ENCODE results near the gene DSN1. TPM values are rescaled to one million over a fixed set of nuclear protein-coding genes. Genes with fewer than 3 reads are reported as not detected.

Gene DSN1
- total RNA-seq, result 24.0 and 28.6 TPM in 2 replicates

- intact Hi-C loops (cut with micrococcal nuclease), result loop anchor here (2.0 kb wide), 1 partner anchor 27 kb away; the partner anchor contains the start of gene NDRG3
- H3K4me1 Mint-ChIP-seq (ENCODE audit: low read depth), result peaks cover 26% of the 10 kb centered on the region
- H3K4me3 Mint-ChIP-seq (ENCODE audit: low read depth), result peak within 1 kb of the TSS; percentile 92
- H3K36me3 Mint-ChIP-seq (ENCODE audit: low read depth), result peaks cover 19% of the 10 kb centered on the region
- DNase-seq (ENCODE audit: low spot score), result peak; percentile 98
- H3K27ac Mint-ChIP-seq, result peak within 1 kb of the TSS; percentile 98
- H3K27me3 Mint-ChIP-seq (ENCODE audit: low read depth), result no peaks in the 10 kb centered on the region
- no peaks in the 10 kb centered on the region for H3K9me3 Mint-ChIP-seq
Observed at GRCh38 chr20:36773597-36774390, at the start of gene DSN1. Gene DSN1 (minus strand): TSS chr20:36773763. CDS start chr20:36771458, 2,305 bp downstream.

- intact Hi-C loops (cut with micrococcal nuclease), result no loop called here
- Mint-ChIP-seq H3K36me3 (ENCODE audit: low read depth) (no peaks in the 10 kb centered on the region), H3K27me3 (ENCODE audit: low read depth) (no peaks in the 10 kb centered on the region), H3K4me1 (ENCODE audit: low read depth) (peaks cover 11% of the 10 kb centered on the region), H3K9me3 (no peaks in the 10 kb centered on the region), H3K27ac (no peak overlapping the region), H3K4me3 (ENCODE audit: low read depth) (no peak overlapping the region)
- no peak for DNase-seq (ENCODE audit: low spot score)
Observed at GRCh38 chr20:36823121-36823520, 49.6 kb upstream of the DSN1 start.

- Mint-ChIP-seq H3K36me3 (ENCODE audit: low read depth) (no peaks in the 10 kb centered on the region), H3K4me1 (ENCODE audit: low read depth) (peaks cover 2% of the 10 kb centered on the region), H3K9me3 (no peaks in the 10 kb centered on the region), H3K27me3 (ENCODE audit: low read depth) (no peaks in the 10 kb centered on the region), H3K27ac (no peak overlapping the region), H3K4me3 (ENCODE audit: low read depth) (no peak overlapping the region)
- DNase-seq (ENCODE audit: low spot score), result no peak
- intact Hi-C loops (cut with micrococcal nuclease), result no loop called here
Observed at GRCh38 chr20:36821964-36822437, 48.4 kb upstream of the DSN1 start.

- Mint-ChIP-seq H3K27me3 (ENCODE audit: low read depth) (no peaks in the 10 kb centered on the region), H3K4me1 (ENCODE audit: low read depth) (no peaks in the 10 kb centered on the region), H3K36me3 (ENCODE audit: low read depth) (no peaks in the 10 kb centered on the region), H3K27ac (no peak overlapping the region), H3K9me3 (no peaks in the 10 kb centered on the region), H3K4me3 (ENCODE audit: low read depth) (no peak overlapping the region)
- no peak for DNase-seq (ENCODE audit: low spot score)
- intact Hi-C loops (cut with micrococcal nuclease), result no loop called here
Observed at GRCh38 chr20:36820928-36821327, 47.4 kb upstream of the DSN1 start.

GRCh38 chr20:36820073-36820472 is 46.5 kb upstream of the DSN1 start:
- Mint-ChIP-seq H3K27ac (no peak overlapping the region), H3K27me3 (ENCODE audit: low read depth) (no peaks in the 10 kb centered on the region), H3K36me3 (ENCODE audit: low read depth) (no peaks in the 10 kb centered on the region), H3K9me3 (no peaks in the 10 kb centered on the region), H3K4me1 (ENCODE audit: low read depth) (no peaks in the 10 kb centered on the region), H3K4me3 (ENCODE audit: low read depth) (no peak overlapping the region)
- intact Hi-C loops (cut with micrococcal nuclease), result no loop called here
- no peak for DNase-seq (ENCODE audit: low spot score)

- no peaks in the 10 kb centered on the region for H3K27me3 Mint-ChIP-seq (ENCODE audit: low read depth)
- no peaks in the 10 kb centered on the region for H3K9me3 Mint-ChIP-seq
- no peak overlapping the region for H3K4me3 Mint-ChIP-seq (ENCODE audit: low read depth)
- no peaks in the 10 kb centered on the region for H3K4me1 Mint-ChIP-seq (ENCODE audit: low read depth)
- intact Hi-C loops (cut with micrococcal nuclease), result no loop called here
- DNase-seq (ENCODE audit: low spot score), result no peak
- H3K27ac Mint-ChIP-seq, result no peak overlapping the region
- H3K36me3 Mint-ChIP-seq (ENCODE audit: low read depth), result no peaks in the 10 kb centered on the region
Observed at GRCh38 chr20:36819659-36820058, 46.1 kb upstream of the DSN1 start.

GRCh38 chr20:36818861-36819260 is 45.3 kb upstream of the DSN1 start:
- intact Hi-C loops (cut with micrococcal nuclease), result no loop called here
- Mint-ChIP-seq H3K4me1 (ENCODE audit: low read depth) (no peaks in the 10 kb centered on the region), H3K36me3 (ENCODE audit: low read depth) (no peaks in the 10 kb centered on the region), H3K4me3 (ENCODE audit: low read depth) (no peak overlapping the region), H3K27me3 (ENCODE audit: low read depth) (no peaks in the 10 kb centered on the region), H3K27ac (no peak overlapping the region), H3K9me3 (no peaks in the 10 kb centered on the region)
- DNase-seq (ENCODE audit: low spot score), result no peak

GRCh38 chr20:36818185-36818584 is 44.6 kb upstream of the DSN1 start:
- intact Hi-C loops (cut with micrococcal nuclease), result no loop called here
- Mint-ChIP-seq H3K27ac (no peak overlapping the region), H3K36me3 (ENCODE audit: low read depth) (no peaks in the 10 kb centered on the region)

GRCh38 chr20:36817496-36817895 is 43.9 kb upstream of the DSN1 start:
- intact Hi-C loops (cut with micrococcal nuclease), result no loop called here
- Mint-ChIP-seq H3K27me3 (ENCODE audit: low read depth) (no peaks in the 10 kb centered on the region), H3K4me1 (ENCODE audit: low read depth) (no peaks in the 10 kb centered on the region), H3K9me3 (no peaks in the 10 kb centered on the region), H3K27ac (no peak overlapping the region), H3K4me3 (ENCODE audit: low read depth) (no peak overlapping the region), H3K36me3 (ENCODE audit: low read depth) (no peaks in the 10 kb centered on the region)
- DNase-seq (ENCODE audit: low spot score), result no peak

More at GRCh38 chr20:36818185-36818584, 44.6 kb upstream of the DSN1 start:
- Mint-ChIP-seq H3K9me3 (no peaks in the 10 kb centered on the region), H3K27me3 (ENCODE audit: low read depth) (no peaks in the 10 kb centered on the region), H3K4me3 (ENCODE audit: low read depth) (no peak overlapping the region), H3K4me1 (ENCODE audit: low read depth) (no peaks in the 10 kb centered on the region)
- no peak for DNase-seq (ENCODE audit: low spot score)

- Mint-ChIP-seq H3K27me3 (ENCODE audit: low read depth) (no peaks in the 10 kb centered on the region), H3K9me3 (no peaks in the 10 kb centered on the region), H3K4me3 (ENCODE audit: low read depth) (no peak overlapping the region), H3K27ac (no peak overlapping the region), H3K36me3 (ENCODE audit: low read depth) (no peaks in the 10 kb centered on the region), H3K4me1 (ENCODE audit: low read depth) (no peaks in the 10 kb centered on the region)
- intact Hi-C loops (cut with micrococcal nuclease), result no loop called here
- DNase-seq (ENCODE audit: low spot score), result no peak
Observed at GRCh38 chr20:36815454-36816091, 42.0 kb upstream of the DSN1 start.

GRCh38 chr20:36812594-36813463 is 39.3 kb upstream of the DSN1 start:
- Mint-ChIP-seq H3K4me1 (ENCODE audit: low read depth) (no peaks in the 10 kb centered on the region), H3K4me3 (ENCODE audit: low read depth) (no peak overlapping the region), H3K9me3 (no peaks in the 10 kb centered on the region), H3K27me3 (ENCODE audit: low read depth) (no peaks in the 10 kb centered on the region), H3K36me3 (ENCODE audit: low read depth) (no peaks in the 10 kb centered on the region), H3K27ac (no peak overlapping the region)
- intact Hi-C loops (cut with micrococcal nuclease), result no loop called here
- DNase-seq (ENCODE audit: low spot score), result no peak

GRCh38 chr20:36808317-36809257 is 35.0 kb upstream of the DSN1 start:
- H3K4me1 Mint-ChIP-seq (ENCODE audit: low read depth), result no peaks in the 10 kb centered on the region
- DNase-seq (ENCODE audit: low spot score), result peak; percentile 57
- H3K27me3 Mint-ChIP-seq (ENCODE audit: low read depth), result no peaks in the 10 kb centered on the region
- H3K4me3 Mint-ChIP-seq (ENCODE audit: low read depth), result no peak overlapping the region
- H3K36me3 Mint-ChIP-seq (ENCODE audit: low read depth), result no peaks in the 10 kb centered on the region
- no peaks in the 10 kb centered on the region for H3K9me3 Mint-ChIP-seq
- H3K27ac Mint-ChIP-seq, result no peak overlapping the region
- intact Hi-C loops (cut with micrococcal nuclease), result loop anchor here (2.0 kb wide), 1 partner anchor 78 kb away; no protein-coding TSS in a partner anchor

All from activated T-helper 2 cell treated with anti-CD3 and anti-CD28 coated beads, Interferon-gamma antibody, Interleukin-2, Interleukin-4, amounts not matched to agents 10 μg/mL and 5 μg/mL and 100 μg/mL, durations not matched to agents 14 hours and 24 hours and 36 hours (primary cell).